Measurements from ENCODE around the gene NCAN.

The NCAN gene

DNA sequence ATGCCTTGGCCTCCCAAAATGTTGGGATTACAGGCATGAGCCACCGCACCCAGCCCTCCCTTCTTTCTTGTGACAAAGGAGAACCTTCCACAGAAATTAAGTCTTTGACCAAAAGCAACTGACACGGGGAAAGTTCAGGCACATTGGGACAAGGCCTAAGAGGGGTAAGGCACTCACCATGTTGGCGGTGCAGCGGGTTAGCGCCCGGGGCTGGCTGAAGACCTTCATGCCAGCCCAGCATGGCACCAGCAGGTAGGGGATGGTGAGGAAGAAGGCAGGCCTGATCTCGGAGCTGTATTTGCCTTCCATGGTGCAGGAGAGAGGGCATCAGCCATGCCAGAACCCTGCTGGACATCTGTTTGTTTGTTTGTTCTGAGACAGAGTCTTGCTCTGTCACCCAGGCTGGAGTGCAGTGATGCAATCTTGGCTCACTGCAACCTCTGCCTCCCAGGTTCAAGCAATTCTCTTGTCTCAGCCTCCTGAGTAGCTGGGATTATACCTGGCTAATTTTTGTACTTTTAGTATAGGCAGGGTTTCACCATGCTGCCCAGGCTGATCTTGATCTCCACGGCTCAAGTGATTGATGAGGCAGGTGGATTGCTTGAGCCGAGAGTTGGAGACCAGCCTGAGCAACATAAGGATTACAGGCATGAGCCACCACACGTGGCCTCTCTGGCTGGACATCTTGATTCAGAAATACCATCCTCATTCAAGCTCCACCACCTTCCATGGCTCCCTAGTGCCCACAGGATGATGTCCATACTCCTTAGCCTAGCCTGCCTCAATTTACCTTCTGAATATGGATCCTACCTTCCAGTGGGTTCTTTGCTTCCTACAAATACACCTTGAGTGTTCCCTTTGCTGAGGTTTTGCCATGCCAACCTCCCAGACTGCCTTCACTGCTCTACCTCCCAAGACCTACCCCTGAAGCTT is 57.0 kb downstream of the NCAN start:
- DNase-seq (ENCODE audit: low spot score): no peak
- TF ChIP-seq CTCF (IDR thresholded peaks at IDR 0.05; ENCODE audit: extremely low read depth, missing control alignments): no peak

DNA sequence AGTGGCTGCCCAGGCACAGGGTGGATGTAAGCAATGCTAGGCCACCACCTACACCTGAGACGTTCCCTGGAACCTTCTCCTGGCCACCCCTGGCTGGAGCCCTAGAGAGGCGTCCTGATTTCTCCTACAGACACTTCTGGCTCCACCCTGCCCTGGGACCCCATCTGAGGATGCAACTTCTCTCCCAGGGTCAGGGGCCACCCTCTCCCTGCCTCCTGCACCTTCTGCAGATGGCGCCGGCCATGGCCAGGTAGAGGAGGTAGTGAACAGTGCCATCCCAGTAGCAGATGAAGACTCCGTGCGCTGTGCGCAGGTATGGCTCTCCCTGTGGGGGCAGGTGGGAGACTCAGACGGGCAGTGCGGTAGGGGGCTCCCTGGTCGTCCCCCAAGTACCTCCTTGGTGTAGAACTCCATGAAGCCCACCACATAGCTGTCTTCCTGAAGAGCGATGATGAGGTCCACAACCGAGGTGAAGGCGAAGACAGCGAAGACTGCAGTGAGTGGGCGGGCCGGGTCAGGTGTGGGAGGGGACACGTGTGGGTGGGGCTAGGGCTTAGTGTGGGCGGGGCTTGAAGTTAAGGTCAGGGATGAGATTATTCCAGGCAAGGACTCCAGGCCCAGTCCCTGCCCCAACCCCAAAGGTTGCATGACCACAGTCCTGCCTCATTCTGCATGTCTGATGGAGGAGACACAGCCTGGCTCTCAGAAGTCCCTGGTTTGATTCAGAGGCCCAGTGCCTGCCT is 58.4 kb downstream of the NCAN start:
- DNase-seq (ENCODE audit: low spot score): peak; percentile 22
- no peak for TF ChIP-seq CTCF (IDR thresholded peaks at IDR 0.05; ENCODE audit: extremely low read depth, missing control alignments)

DNA sequence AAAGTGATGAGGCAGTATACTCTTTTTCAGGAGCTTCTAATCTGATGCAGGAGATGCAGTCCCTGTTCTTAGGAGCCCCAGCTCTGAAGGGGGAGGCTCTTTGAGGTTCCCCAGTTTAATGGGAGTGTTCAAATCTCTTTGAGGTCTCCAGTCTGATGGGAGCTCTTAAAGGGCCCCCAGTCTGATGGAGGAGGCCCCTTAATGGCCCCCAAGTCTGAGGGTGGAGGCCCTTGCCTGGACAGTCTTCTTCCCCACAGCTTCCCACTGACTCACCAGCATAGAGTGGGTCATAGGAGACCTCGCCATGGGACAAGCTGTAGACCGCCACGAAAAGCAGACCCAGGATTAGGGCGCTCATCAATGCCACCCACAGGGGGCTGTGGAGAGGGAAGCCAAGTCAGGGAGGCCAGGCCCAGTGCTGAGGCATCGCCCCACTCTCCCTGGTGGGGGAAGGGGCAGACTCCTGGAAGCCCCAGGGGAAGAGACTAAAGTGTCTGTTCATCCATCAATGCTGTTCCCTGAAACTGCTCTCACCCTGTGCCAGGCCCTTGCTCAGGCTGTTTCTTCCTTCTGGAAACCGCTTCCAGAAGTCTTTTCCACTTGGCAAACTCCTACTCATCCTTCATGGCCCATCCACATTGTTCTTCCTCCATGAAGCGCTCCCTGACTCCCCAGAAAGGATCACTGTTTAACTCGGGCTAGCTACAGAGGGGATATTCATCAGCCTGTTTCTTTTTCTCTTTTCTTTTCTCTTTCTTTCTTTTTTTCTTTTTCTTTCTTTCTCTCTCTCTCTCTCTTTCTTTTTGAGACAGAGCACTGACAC is 59.2 kb downstream of the NCAN start:
- TF ChIP-seq CTCF (IDR thresholded peaks at IDR 0.05; ENCODE audit: extremely low read depth, missing control alignments): no peak
- DNase-seq (ENCODE audit: low spot score): peak; percentile 19

DNA sequence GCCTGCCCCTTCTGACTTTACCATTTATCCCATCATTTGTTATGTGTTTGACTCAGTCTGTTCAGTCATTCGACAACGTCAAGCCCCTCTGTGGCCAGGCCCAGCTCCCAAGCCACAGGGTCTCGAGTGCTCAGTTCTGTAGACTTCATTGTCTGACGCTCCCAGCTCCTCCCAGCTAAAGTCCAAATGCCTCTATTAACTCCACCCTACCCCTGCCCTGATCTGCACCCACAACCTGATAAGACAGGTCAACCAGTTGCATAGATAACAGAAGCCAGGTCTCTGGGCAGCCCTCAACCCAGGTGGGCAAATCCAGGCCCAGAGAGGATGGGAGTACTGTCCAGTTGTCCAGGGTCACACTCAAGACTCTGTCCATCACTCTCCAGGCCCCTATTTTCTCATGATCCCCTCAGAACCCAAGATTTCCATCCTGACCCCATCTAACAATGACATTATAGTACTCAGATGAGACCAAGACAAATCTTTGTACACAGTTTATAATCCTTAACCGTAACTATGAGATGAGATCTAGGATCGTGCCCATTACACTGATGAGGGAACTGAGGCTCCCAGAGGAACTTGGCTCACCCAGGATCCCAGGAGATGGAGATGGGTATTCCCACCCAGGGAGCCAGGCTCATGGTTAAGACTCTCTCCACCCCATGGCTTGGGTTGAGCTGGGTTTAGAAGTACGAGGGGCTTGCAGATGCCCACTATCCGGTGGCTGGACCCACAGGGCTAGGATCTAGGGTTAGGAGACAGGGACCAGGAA is 60.3 kb downstream of the NCAN start:
- TF ChIP-seq CTCF (IDR thresholded peaks at IDR 0.05; ENCODE audit: extremely low read depth, missing control alignments): no peak
- DNase-seq (ENCODE audit: low spot score): peak; percentile 27

GRCh38 chr19:19274146-19274545 is 62.4 kb downstream of the NCAN start:
- TF ChIP-seq CTCF (IDR thresholded peaks at IDR 0.05; ENCODE audit: extremely low read depth, missing control alignments): no peak
- DNase-seq (ENCODE audit: low spot score): peak; percentile 17

DNA sequence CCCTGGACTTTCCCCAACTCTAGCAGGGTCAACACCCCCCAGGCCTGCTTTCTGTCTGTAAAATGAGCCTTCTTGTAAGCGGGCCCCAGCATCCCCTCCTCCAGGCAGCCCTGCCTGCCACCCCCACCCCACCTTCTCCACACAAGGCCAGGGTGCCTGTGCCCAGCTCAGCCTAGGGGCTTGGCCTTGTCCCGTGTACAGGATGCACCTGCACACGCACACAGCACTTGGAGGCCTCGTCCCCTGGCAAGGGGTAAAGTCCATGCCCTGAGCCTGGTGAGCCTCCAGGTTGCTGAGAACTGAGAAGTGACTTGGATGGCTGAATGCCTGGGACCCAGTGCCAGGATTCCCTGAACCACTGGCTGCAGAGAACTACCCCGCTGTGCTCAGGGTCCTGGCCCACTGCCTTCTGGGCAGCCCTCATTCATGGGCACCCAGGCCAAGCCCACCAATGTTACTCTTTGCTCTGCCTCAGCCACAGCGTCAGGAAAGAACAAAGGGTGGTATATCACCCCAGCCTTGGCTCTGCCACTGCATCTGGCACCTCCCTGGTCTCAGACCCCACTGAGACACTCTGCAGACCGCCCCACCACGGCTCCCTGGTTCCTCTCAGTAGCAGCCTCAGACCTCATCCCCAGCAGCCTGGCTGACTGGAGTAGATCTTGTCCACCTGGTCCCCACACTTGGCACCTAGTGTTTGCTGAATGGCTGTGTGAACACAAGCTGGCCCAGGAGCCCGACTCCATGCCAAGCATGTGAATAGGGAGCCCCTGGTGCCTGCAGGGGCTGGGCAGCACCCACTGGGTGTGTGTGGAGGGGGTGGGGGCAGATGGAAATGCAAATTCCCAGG is 63.2 kb downstream of the NCAN start:
- no peak for TF ChIP-seq CTCF (IDR thresholded peaks at IDR 0.05; ENCODE audit: extremely low read depth, missing control alignments)

More for the DNA sequence above, 63.2 kb downstream of the NCAN start:
- peak; percentile 20 for DNase-seq (ENCODE audit: low spot score)
